GM23338 (cell line): ENCODE measurements around the gene DYSF. TPM values are rescaled to one million over a fixed set of nuclear protein-coding genes. Genes with fewer than 3 reads are reported as not detected.
A peak's percentile ranks its signal among the peaks of the same experiment; 100 is the strongest.

Source experiments
- ATAC-seq: fragments of 200-7000 bp; cut with Tn5 transposase; 3 replicates; pipeline ENCODE4 v1.9.1; 2020
- DNase-seq: peaks from one replicate; pipeline ENCODE4 v3.0.0-alpha.2; 2015; ENCODE audit warnings: low spot score
- H2AFZ ChIP-seq: fragments of 200-600 bp; sonication (generic); 2 replicates; pipeline ENCODE4 v1.8.0; 2016; ENCODE audit warnings: antibody characterized with exemption, mild to moderate bottlenecking, moderate library complexity
- H3F3A ChIP-seq: fragments of 200-600 bp; sonication (generic); replicated peaks from 2 replicates; pipeline ENCODE4 v1.8.0; 2017; ENCODE audit warnings: antibody characterized with exemption, mixed run types, low read depth
- H3K27ac ChIP-seq: fragments of 200-600 bp; sonication (generic); 2 replicates; pipeline ENCODE4 v1.6.1; 2016; ENCODE audit warnings: low read depth
- H3K27me3 ChIP-seq: fragments of 200-600 bp; sonication (generic); 2 replicates; pipeline ENCODE4 v1.8.0; 2016; ENCODE audit warnings: mild to moderate bottlenecking, mixed run types, moderate library complexity; ENCODE audit not compliant: insufficient read depth
- H3K36me3 ChIP-seq: fragments of 200-600 bp; sonication (generic); 2 replicates; pipeline ENCODE4 v1.8.0; 2016; ENCODE audit warnings: mild to moderate bottlenecking; ENCODE audit not compliant: insufficient read depth
- H3K4me1 ChIP-seq: fragments of 200-600 bp; sonication (generic); 2 replicates; pipeline ENCODE4 v1.8.0; 2016; ENCODE audit warnings: mild to moderate bottlenecking, moderate library complexity; ENCODE audit not compliant: insufficient read depth
- H3K4me2 ChIP-seq: fragments of 200-600 bp; sonication (generic); 2 replicates; pipeline ENCODE4 v1.7.1; 2017; ENCODE audit warnings: mixed run types
- H3K4me3 ChIP-seq: fragments of 200-600 bp; sonication (generic); 2 replicates; pipeline ENCODE4 v1.6.1; 2016; ENCODE audit warnings: mixed run types
- H3K79me2 ChIP-seq: fragments of 200-600 bp; sonication (generic); replicated peaks from 2 replicates; pipeline ENCODE4 v1.8.0; 2017; ENCODE audit warnings: mild to moderate bottlenecking; ENCODE audit not compliant: insufficient read depth
- H3K9me2 ChIP-seq: fragments of 200-600 bp; sonication (generic); 2 replicates; pipeline ENCODE4 v1.8.0; 2017; ENCODE audit not compliant: insufficient read depth
- H4K20me1 ChIP-seq: fragments of 200-600 bp; sonication (generic); replicated peaks from 2 replicates; pipeline ENCODE4 v1.8.0; 2017; ENCODE audit warnings: mild to moderate bottlenecking; ENCODE audit not compliant: insufficient read depth
- H3K27ac Mint-ChIP-seq: 2 replicates; pipeline ENCODE4 v1.8.0; 2020; ENCODE audit warnings: inconsistent platforms, mild to moderate bottlenecking, moderate library complexity, mixed read lengths
- H3K27me3 Mint-ChIP-seq: 3 replicates; pipeline ENCODE4 v1.8.0; 2022; ENCODE audit warnings: low read depth, mild to moderate bottlenecking, moderate library complexity, mixed read lengths, inconsistent platforms; ENCODE audit not compliant: insufficient read depth, poor library complexity
- H3K36me3 Mint-ChIP-seq: 3 replicates; pipeline ENCODE4 v1.8.0; 2021; ENCODE audit warnings: low read depth, mild to moderate bottlenecking, inconsistent platforms, moderate library complexity, mixed read lengths
- H3K4me1 Mint-ChIP-seq: 3 replicates; pipeline ENCODE4 v1.8.0; 2020; ENCODE audit warnings: mild to moderate bottlenecking, inconsistent platforms, mixed read lengths
- H3K4me3 Mint-ChIP-seq: 3 replicates; pipeline ENCODE4 v1.8.0; 2021; ENCODE audit warnings: moderate library complexity, mild to moderate bottlenecking, inconsistent platforms, mixed read lengths
- H3K9me3 Mint-ChIP-seq: 3 replicates; pipeline ENCODE4 v1.8.0; 2020; ENCODE audit warnings: moderate library complexity, mild to moderate bottlenecking, inconsistent platforms, mixed read lengths
- CREB1 ChIP-seq: fragments of 250-450 bp; sonication (Bioruptor Pico); IDR thresholded peaks from 2 replicates; pipeline ENCODE4 v1.5.0; 2020; ENCODE audit warnings: low read depth, mild to moderate bottlenecking, moderate library complexity
- CTCF ChIP-seq, 2 experiments: fragments of 200-600 bp in 1 of 2; sonication (generic) in 1 of 2; conservative IDR thresholded peaks; 2 replicates each; pipeline versions ENCODE4 v1.5.1 to v1.6.1; 2016 to 2017; ENCODE audit warnings: antibody characterized with exemption in 2 of 2, low read depth in 2 of 2, mild to moderate bottlenecking in 2 of 2, moderate library complexity in 1 of 2
- EZH2 ChIP-seq: fragments of 200-600 bp; sonication (generic); IDR thresholded peaks from one replicate; pipeline ENCODE4 v1.8.0; 2017; ENCODE audit warnings: antibody characterized with exemption, mild to moderate bottlenecking, low read depth; ENCODE audit not compliant: unreplicated experiment
- EZH2phosphoT487 ChIP-seq: fragments of 200-600 bp; sonication (generic); IDR thresholded peaks from one replicate; pipeline ENCODE4 v1.8.1; 2018; ENCODE audit warnings: antibody characterized with exemption; ENCODE audit not compliant: unreplicated experiment
- JUNB ChIP-seq: IDR thresholded peaks from one replicate; pipeline ENCODE4 v1.6.1; 2016; ENCODE audit warnings: antibody characterized with exemption; ENCODE audit not compliant: unreplicated experiment
- NANOG ChIP-seq: IDR thresholded peaks from 2 replicates; pipeline ENCODE4 v1.6.1; 2016; ENCODE audit warnings: antibody characterized with exemption, borderline replicate concordance
- POLR2AphosphoS5 ChIP-seq: IDR thresholded peaks from 2 replicates; pipeline ENCODE4 v1.6.1; 2016; ENCODE audit warnings: antibody characterized with exemption, low read depth
- STAT1 ChIP-seq: IDR thresholded peaks from one replicate; pipeline ENCODE4 v1.6.1; 2016; ENCODE audit warnings: antibody characterized with exemption; ENCODE audit not compliant: unreplicated experiment
- ZNF114 ChIP-seq: fragments of 250-450 bp; sonication (Bioruptor Pico); IDR thresholded peaks from 2 replicates; pipeline ENCODE4 v1.5.0; 2020; ENCODE audit warnings: mild to moderate bottlenecking, moderate library complexity
- ZNF331 ChIP-seq: fragments of 250-450 bp; sonication (Bioruptor Pico); IDR thresholded peaks from 2 replicates; pipeline ENCODE4 v1.5.0; 2020; ENCODE audit warnings: low read depth, mild to moderate bottlenecking, moderate library complexity
- polyA plus RNA-seq: library from polyadenylated mRNA; unstranded; fragments of >200 nt; fragmentation: Nextera tagmentation; extraction: Ambion mirVana; gene quantifications from 2 replicates; pipeline ENCODE4 v1.2.1, GENCODE V29; 2016
- total RNA-seq: library from RNA; depleted of rRNA; stranded (reverse); fragments of >200 nt; shearing (Covaris generic); gene quantifications from 2 replicates; pipeline ENCODE4 v1.2.3, GENCODE V29; 2014
- TF ChIP-seq, protein P1 (sequence below): fragments of 250-450 bp; sonication (Bioruptor Pico); IDR thresholded peaks from 2 replicates; pipeline ENCODE4 v1.5.0; 2020; ENCODE audit warnings: mild to moderate bottlenecking, moderate library complexity
- TF ChIP-seq, protein P2 (sequence below): IDR thresholded peaks from 2 replicates; pipeline ENCODE4 v1.6.1; 2016; ENCODE audit warnings: antibody characterized with exemption
- TF ChIP-seq, protein P3 (sequence below): IDR thresholded peaks from one replicate; pipeline ENCODE4 v1.6.1; 2018; ENCODE audit warnings: antibody characterized with exemption; ENCODE audit not compliant: unreplicated experiment

The DYSF gene
- total and polyA plus RNA-seq, 2 experiments from 2014 or later, result 7.3 to 21.3 TPM

DNA sequence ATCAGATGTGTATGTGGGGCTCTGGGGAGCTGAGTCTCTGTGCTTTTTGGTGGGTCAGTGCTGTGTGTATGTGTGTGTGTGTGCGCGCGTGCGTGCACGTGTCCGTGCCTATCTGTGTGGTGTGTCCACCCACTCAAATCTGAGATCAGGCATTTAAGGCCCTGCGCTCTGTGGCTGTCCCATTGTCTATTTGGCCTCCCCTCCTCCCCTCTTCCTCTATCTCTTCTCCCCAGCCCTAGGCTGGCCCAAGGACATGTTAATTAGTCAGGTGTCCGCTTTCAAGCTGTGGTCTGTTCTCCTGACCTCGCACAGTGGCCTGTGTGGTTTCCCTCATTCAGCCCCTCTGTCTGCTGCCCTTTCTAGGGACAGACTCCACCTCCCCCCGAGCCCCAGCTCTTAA, 136.4 kb downstream of the DYSF start:
- peak overlapping the region; percentile 66; the same call in 1 of the 2 replicates for H3K27ac Mint-ChIP-seq
- peaks cover 24% of the 10 kb centered on the region for H3K4me1 Mint-ChIP-seq

More for the DNA sequence above, 136.4 kb downstream of the DYSF start:
- Histone ChIP-seq H3K4me3 (no peak overlapping the region), H2AFZ (no peak overlapping the region), H3F3A (no peaks in the 10 kb centered on the region), H3K9me2 (no peaks in the 10 kb centered on the region), H3K36me3 (no peaks in the 10 kb centered on the region), H3K4me2 (no peak overlapping the region), H3K27me3 (no peaks in the 10 kb centered on the region), H3K79me2 (no peaks in the 10 kb centered on the region), H3K27ac (no peak overlapping the region), H3K4me1 (no peaks in the 10 kb centered on the region), H4K20me1 (peaks cover 3% of the 10 kb centered on the region; the same call in 1 of the 2 replicates)
- peaks cover 3% of the 10 kb centered on the region for H3K27me3 Mint-ChIP-seq
- ATAC-seq (peak; percentile 58), DNase-seq (no peak)
- H3K9me3 Mint-ChIP-seq, result no peaks in the 10 kb centered on the region
- TF ChIP-seq STAT1 (no peak), EZH2 (no peak), EZH2phosphoT487 (no peak), NANOG (no peak), POLR2AphosphoS5 (no peak), ZNF114 (no peak), JUNB (no peak), CREB1 (no peak), ZNF331 (CRISPR knock-in tag) (no peak), CTCF (conservative IDR thresholded peaks at IDR 0.05; ENCODE audit: low read depth in 2 of 2) (no peak)
- TF ChIP-seq, protein P1, sequence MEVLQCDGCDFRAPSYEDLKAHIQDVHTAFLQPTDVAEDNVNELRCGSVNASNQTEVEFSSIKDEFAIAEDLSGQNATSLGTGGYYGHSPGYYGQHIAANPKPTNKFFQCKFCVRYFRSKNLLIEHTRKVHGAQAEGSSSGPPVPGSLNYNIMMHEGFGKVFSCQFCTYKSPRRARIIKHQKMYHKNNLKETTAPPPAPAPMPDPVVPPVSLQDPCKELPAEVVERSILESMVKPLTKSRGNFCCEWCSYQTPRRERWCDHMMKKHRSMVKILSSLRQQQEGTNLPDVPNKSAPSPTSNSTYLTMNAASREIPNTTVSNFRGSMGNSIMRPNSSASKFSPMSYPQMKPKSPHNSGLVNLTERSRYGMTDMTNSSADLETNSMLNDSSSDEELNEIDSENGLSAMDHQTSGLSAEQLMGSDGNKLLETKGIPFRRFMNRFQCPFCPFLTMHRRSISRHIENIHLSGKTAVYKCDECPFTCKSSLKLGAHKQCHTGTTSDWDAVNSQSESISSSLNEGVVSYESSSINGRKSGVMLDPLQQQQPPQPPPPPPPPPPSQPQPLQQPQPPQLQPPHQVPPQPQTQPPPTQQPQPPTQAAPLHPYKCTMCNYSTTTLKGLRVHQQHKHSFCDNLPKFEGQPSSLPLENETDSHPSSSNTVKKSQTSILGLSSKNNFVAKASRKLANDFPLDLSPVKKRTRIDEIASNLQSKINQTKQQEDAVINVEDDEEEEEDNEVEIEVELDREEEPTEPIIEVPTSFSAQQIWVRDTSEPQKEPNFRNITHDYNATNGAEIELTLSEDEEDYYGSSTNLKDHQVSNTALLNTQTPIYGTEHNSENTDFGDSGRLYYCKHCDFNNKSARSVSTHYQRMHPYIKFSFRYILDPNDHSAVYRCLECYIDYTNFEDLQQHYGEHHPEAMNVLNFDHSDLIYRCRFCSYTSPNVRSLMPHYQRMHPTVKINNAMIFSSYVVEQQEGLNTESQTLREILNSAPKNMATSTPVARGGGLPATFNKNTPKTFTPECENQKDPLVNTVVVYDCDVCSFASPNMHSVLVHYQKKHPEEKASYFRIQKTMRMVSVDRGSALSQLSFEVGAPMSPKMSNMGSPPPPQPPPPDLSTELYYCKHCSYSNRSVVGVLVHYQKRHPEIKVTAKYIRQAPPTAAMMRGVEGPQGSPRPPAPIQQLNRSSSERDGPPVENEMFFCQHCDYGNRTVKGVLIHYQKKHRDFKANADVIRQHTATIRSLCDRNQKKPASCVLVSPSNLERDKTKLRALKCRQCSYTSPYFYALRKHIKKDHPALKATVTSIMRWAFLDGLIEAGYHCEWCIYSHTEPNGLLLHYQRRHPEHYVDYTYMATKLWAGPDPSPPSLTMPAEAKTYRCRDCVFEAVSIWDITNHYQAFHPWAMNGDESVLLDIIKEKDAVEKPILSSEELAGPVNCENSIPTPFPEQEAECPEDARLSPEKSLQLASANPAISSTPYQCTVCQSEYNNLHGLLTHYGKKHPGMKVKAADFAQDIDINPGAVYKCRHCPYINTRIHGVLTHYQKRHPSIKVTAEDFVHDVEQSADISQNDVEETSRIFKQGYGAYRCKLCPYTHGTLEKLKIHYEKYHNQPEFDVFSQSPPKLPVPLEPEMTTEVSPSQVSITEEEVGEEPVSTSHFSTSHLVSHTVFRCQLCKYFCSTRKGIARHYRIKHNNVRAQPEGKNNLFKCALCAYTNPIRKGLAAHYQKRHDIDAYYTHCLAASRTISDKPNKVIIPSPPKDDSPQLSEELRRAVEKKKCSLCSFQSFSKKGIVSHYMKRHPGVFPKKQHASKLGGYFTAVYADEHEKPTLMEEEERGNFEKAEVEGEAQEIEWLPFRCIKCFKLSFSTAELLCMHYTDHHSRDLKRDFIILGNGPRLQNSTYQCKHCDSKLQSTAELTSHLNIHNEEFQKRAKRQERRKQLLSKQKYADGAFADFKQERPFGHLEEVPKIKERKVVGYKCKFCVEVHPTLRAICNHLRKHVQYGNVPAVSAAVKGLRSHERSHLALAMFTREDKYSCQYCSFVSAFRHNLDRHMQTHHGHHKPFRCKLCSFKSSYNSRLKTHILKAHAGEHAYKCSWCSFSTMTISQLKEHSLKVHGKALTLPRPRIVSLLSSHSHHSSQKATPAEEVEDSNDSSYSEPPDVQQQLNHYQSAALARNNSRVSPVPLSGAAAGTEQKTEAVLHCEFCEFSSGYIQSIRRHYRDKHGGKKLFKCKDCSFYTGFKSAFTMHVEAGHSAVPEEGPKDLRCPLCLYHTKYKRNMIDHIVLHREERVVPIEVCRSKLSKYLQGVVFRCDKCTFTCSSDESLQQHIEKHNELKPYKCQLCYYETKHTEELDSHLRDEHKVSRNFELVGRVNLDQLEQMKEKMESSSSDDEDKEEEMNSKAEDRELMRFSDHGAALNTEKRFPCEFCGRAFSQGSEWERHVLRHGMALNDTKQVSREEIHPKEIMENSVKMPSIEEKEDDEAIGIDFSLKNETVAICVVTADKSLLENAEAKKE (CRISPR knock-in tag), result no peak
- TF ChIP-seq, protein P2, sequence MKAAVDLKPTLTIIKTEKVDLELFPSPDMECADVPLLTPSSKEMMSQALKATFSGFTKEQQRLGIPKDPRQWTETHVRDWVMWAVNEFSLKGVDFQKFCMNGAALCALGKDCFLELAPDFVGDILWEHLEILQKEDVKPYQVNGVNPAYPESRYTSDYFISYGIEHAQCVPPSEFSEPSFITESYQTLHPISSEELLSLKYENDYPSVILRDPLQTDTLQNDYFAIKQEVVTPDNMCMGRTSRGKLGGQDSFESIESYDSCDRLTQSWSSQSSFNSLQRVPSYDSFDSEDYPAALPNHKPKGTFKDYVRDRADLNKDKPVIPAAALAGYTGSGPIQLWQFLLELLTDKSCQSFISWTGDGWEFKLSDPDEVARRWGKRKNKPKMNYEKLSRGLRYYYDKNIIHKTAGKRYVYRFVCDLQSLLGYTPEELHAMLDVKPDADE, result no peak
- TF ChIP-seq, protein P3, sequence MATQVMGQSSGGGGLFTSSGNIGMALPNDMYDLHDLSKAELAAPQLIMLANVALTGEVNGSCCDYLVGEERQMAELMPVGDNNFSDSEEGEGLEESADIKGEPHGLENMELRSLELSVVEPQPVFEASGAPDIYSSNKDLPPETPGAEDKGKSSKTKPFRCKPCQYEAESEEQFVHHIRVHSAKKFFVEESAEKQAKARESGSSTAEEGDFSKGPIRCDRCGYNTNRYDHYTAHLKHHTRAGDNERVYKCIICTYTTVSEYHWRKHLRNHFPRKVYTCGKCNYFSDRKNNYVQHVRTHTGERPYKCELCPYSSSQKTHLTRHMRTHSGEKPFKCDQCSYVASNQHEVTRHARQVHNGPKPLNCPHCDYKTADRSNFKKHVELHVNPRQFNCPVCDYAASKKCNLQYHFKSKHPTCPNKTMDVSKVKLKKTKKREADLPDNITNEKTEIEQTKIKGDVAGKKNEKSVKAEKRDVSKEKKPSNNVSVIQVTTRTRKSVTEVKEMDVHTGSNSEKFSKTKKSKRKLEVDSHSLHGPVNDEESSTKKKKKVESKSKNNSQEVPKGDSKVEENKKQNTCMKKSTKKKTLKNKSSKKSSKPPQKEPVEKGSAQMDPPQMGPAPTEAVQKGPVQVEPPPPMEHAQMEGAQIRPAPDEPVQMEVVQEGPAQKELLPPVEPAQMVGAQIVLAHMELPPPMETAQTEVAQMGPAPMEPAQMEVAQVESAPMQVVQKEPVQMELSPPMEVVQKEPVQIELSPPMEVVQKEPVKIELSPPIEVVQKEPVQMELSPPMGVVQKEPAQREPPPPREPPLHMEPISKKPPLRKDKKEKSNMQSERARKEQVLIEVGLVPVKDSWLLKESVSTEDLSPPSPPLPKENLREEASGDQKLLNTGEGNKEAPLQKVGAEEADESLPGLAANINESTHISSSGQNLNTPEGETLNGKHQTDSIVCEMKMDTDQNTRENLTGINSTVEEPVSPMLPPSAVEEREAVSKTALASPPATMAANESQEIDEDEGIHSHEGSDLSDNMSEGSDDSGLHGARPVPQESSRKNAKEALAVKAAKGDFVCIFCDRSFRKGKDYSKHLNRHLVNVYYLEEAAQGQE, result no peak
- peaks cover 7% of the 10 kb centered on the region; the same call in 2 of the 3 replicates for H3K36me3 Mint-ChIP-seq
- H3K4me3 Mint-ChIP-seq, result no peak overlapping the region
